HepG2 (cell line): ENCODE data around the gene CTNNBIP1. TPM values are rescaled to one million over a fixed set of nuclear protein-coding genes. Genes with fewer than 3 reads are reported as not detected.

ENCODE experiments used
- AGO2 ChIP-seq: fragments of 200-400 bp; formaldehyde crosslinking; optimal IDR thresholded peaks from 2 replicates; pipeline ENCODE3; 2017; ENCODE audit warnings: mild to moderate bottlenecking, low read depth, low read length, moderate library complexity
- ARHGAP35 ChIP-seq: sonication (generic); formaldehyde crosslinking; IDR thresholded peaks from 2 replicates; pipeline ENCODE4 v1.9.0; 2022; ENCODE audit warnings: mild to moderate bottlenecking, inconsistent platforms, moderate library complexity, missing genetic modification reagents, borderline replicate concordance
- ARNT ChIP-seq: fragments of 450-650 bp; IDR thresholded peaks from 2 replicates; pipeline ENCODE4 v1.6.1; 2017
- GATAD1 ChIP-seq: IDR thresholded peaks from 2 replicates; pipeline ENCODE4 v1.6.1; 2016; ENCODE audit warnings: missing genetic modification reagents, missing compliant biosample characterization
- HNRNPH1 ChIP-seq: fragments of 200-400 bp; formaldehyde crosslinking; optimal IDR thresholded peaks from 2 replicates; pipeline ENCODE3; 2017; ENCODE audit warnings: mild to moderate bottlenecking, low read depth, low read length
- HOXA5 ChIP-seq: sonication (generic); formaldehyde crosslinking; IDR thresholded peaks from 2 replicates; pipeline ENCODE4 v1.4.0; 2020; ENCODE audit warnings: missing genetic modification reagents
- HOXA7 ChIP-seq: sonication (generic); formaldehyde crosslinking; IDR thresholded peaks from 2 replicates; pipeline ENCODE4 v1.8.1; 2022; ENCODE audit warnings: mild to moderate bottlenecking, missing genetic modification reagents, moderate library complexity
- JUNB ChIP-seq: sonication (generic); formaldehyde crosslinking; IDR thresholded peaks from 2 replicates; pipeline ENCODE4 v1.8.0; 2022; ENCODE audit warnings: missing genetic modification reagents, mild to moderate bottlenecking, borderline replicate concordance
- MAZ ChIP-seq, 2 experiments: sonication (generic) in 1 of 2; formaldehyde crosslinking in 1 of 2; IDR thresholded peaks; 2 replicates each; pipeline versions ENCODE4 v1.5.0 to v1.6.1; 2012 to 2020; ENCODE audit warnings: low read depth in 2 of 2, mild to moderate bottlenecking in 2 of 2, borderline replicate concordance in 1 of 2, improper control_type of control experiment in 1 of 2, low read length in 1 of 2, missing genetic modification reagents in 1 of 2, moderate library complexity in 1 of 2
- MTA3 ChIP-seq: sonication (generic); formaldehyde crosslinking; IDR thresholded peaks from 2 replicates; pipeline ENCODE4 v1.4.0; 2020; ENCODE audit warnings: missing genetic modification reagents
- NR2F2 ChIP-seq: IDR thresholded peaks from 2 replicates; pipeline ENCODE4 v1.6.1; 2012; ENCODE audit warnings: low read depth, inconsistent platforms, borderline replicate concordance
- PHF21A ChIP-seq: sonication (generic); formaldehyde crosslinking; IDR thresholded peaks from 2 replicates; pipeline ENCODE4 v1.5.0; 2020; ENCODE audit warnings: mild to moderate bottlenecking, missing genetic modification reagents
- ZKSCAN1 ChIP-seq: fragments of 150-350 bp; IDR thresholded peaks from 2 replicates; pipeline ENCODE4 v1.6.1; 2014; ENCODE audit warnings: low read length
- ZNF143 ChIP-seq: sonication (generic); formaldehyde crosslinking; IDR thresholded peaks from 2 replicates; pipeline ENCODE4 v1.4.0; 2020; ENCODE audit warnings: missing genetic modification reagents
- ZNF207 ChIP-seq: fragments of 450-650 bp; IDR thresholded peaks from 2 replicates; pipeline ENCODE4 v1.6.1; 2016; ENCODE audit warnings: antibody characterized with exemption, borderline replicate concordance
- ZNF253 ChIP-seq: sonication (generic); formaldehyde crosslinking; IDR thresholded peaks from 2 replicates; pipeline ENCODE4 v1.8.0; 2022; ENCODE audit warnings: mild to moderate bottlenecking, missing genetic modification reagents, borderline replicate concordance
- ZNF260 ChIP-seq: sonication (generic); formaldehyde crosslinking; IDR thresholded peaks from 2 replicates; pipeline ENCODE4 v1.4.0; 2020; ENCODE audit warnings: missing genetic modification reagents, low read depth, mild to moderate bottlenecking, borderline replicate concordance
- ZNF724P ChIP-seq: sonication (generic); formaldehyde crosslinking; IDR thresholded peaks from 2 replicates; pipeline ENCODE4 v1.8.0; 2022; ENCODE audit warnings: missing genetic modification reagents, borderline replicate concordance
- polyA plus RNA-seq, 8 experiments: library from polyadenylated mRNA; depleted of rRNA in 3 of 8; stranded (reverse) in 7 of 8; unstranded in 1 of 8; fragments of >200 nt; fragmentation: Illumina TruSeq in 4 of 8; extraction: Trizol in 4 of 8; gene quantifications; 2 replicates each; pipeline versions ENCODE4 v1.2.1 to v1.2.3, GENCODE V29; 2011 to 2016; ENCODE audit warnings: low read depth in 4 of 8, missing spikeins in 1 of 8, mixed read lengths in 1 of 8; ENCODE audit not compliant: insufficient read depth in 1 of 8
- total RNA-seq, 5 experiments: library from RNA; depleted of rRNA; stranded (reverse); fragments of >200 nt; fragmentation: Illumina TruSeq; extraction: Trizol; gene quantifications; 2 replicates each; pipeline ENCODE4 v1.2.3, GENCODE V29; 2016; ENCODE audit warnings: low read depth in 1 of 5
- TF ChIP-seq, protein P1 (sequence below): IDR thresholded peaks from 2 replicates; pipeline ENCODE4 v1.6.1; 2016; ENCODE audit warnings: low read depth, control low read depth
- TF ChIP-seq, protein P2 (sequence below): sonication (generic); formaldehyde crosslinking; IDR thresholded peaks from 2 replicates; pipeline ENCODE4 v1.8.1; 2023; ENCODE audit warnings: mild to moderate bottlenecking, moderate library complexity, missing genetic modification reagents
- TF ChIP-seq, protein P3 (sequence below): sonication (generic); formaldehyde crosslinking; IDR thresholded peaks from 2 replicates; pipeline ENCODE4 v1.5.1; 2020; ENCODE audit warnings: missing genetic modification reagents, mild to moderate bottlenecking, borderline replicate concordance
- TF ChIP-seq, protein P4 (sequence below): sonication (generic); formaldehyde crosslinking; IDR thresholded peaks from 2 replicates; pipeline ENCODE4 v1.8.1; 2022; ENCODE audit warnings: low read depth, mild to moderate bottlenecking, missing genetic modification reagents

The CTNNBIP1 gene
- total and polyA plus RNA-seq, 2 of the 13 experiments (the other 11 are each of a cell fraction or from before 2014, with no cell fraction given): 71.7 to 83.0 TPM

DNA sequence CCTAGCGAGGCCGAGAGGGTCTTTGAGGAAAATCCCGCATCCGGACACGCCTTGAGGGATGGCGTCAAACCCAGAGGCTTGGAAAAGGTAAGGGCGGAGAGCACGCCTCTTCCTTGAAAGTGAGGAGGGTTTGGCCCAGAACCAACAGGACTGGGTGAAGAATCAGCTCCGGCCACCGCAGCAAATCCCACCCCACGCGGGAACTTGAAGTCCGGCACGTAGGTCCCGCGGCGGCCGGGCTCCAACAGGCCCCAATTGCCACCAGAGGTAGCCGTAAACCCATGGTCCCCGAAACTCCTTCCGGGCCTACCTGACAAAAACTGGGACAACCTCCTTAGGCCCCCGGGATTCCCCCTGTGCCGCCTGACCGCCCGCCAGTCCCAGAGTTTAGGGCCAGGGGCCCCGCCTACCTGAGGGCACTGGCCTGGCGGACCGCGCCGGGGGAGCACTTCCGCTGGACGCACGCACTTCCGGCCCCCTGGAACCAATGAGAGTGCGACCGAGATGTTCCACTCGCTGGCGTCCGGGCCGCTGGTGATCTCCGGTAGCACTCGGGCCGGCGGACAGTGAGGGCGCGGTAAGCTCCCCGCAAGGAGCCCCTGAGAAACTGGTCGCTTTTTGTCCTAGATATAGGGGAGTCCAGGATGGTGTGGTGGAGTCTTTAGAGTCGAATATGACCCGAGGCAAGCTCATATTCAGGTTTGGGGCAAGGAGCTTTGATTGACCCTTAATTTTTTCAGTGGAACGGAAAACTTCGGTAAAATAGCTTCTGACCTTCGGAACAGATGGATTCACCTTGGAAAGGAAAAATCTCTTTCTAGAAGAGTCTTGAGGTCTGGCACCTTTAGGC, 33.1 kb upstream of the CTNNBIP1 start, which contains the start of the genes LZIC and NMNAT1 (continued):
- TF ChIP-seq, protein P1, sequence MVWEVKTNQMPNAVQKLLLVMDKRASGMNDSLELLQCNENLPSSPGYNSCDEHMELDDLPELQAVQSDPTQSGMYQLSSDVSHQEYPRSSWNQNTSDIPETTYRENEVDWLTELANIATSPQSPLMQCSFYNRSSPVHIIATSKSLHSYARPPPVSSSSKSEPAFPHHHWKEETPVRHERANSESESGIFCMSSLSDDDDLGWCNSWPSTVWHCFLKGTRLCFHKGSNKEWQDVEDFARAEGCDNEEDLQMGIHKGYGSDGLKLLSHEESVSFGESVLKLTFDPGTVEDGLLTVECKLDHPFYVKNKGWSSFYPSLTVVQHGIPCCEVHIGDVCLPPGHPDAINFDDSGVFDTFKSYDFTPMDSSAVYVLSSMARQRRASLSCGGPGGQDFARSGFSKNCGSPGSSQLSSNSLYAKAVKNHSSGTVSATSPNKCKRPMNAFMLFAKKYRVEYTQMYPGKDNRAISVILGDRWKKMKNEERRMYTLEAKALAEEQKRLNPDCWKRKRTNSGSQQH: peak; percentile 87; the same call in 1 of the 2 replicates
- TF ChIP-seq HNRNPH1 (no peak), ZKSCAN1 (0 out of 2 replicates have a peak, but pooled peaks have one; percentile 44), ARNT (no peak), ZNF724P (CRISPR knock-in tag) (no peak; the same call in 1 of the 2 replicates), GATAD1 (peak; percentile 99), ZNF253 (CRISPR knock-in tag) (0 out of 2 replicates have a peak, but pooled peaks have one; percentile 55), HOXA5 (peak; percentile 84), JUNB (CRISPR knock-in tag) (no peak), ZNF143 (CRISPR knock-in tag) (peak; percentile 27; the same call in 1 of the 2 replicates), ZNF207 (no peak), MTA3 (CRISPR knock-in tag) (no peak), ARHGAP35 (CRISPR knock-in tag) (0 out of 2 replicates have a peak, but pooled peaks have one; percentile 56), AGO2 (peak; percentile 74), NR2F2 (no peak; the same call in 1 of the 2 replicates), ZNF260 (CRISPR knock-in tag) (no peak), MAZ (IDR thresholded peaks at IDR 0.05; ENCODE audit: borderline replicate concordance, low read depth, low read length) (peak; percentile 78; the same call in 1 of the 2 replicates), MAZ (CRISPR knock-in tag; IDR thresholded peaks at IDR 0.05; ENCODE audit: low read depth) (peak; percentile 78), HOXA7 (CRISPR knock-in tag) (no peak), PHF21A (peak; percentile 68; the same call in 1 of the 2 replicates)
- TF ChIP-seq, protein P2, sequence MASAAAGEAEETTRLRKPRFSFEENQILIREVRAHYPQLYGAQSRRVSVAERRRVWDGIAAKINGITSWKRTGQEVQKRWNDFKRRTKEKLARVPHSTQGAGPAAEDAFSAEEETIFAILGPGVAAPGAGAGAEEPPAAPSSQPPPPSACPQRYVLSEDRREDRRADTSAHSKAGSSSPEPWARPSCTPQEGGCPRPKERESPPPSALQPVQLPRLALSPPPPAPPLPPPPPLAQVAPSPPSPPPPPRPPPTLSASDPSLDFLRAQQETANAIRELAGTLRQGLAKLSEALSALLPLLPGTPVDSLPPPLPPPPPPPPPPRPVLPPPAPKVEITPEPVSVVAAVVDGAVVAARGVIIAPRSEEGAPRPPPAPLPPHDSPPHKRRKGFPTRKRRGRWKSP: peak; percentile 49; the same call in 1 of the 2 replicates
- TF ChIP-seq, protein P3, sequence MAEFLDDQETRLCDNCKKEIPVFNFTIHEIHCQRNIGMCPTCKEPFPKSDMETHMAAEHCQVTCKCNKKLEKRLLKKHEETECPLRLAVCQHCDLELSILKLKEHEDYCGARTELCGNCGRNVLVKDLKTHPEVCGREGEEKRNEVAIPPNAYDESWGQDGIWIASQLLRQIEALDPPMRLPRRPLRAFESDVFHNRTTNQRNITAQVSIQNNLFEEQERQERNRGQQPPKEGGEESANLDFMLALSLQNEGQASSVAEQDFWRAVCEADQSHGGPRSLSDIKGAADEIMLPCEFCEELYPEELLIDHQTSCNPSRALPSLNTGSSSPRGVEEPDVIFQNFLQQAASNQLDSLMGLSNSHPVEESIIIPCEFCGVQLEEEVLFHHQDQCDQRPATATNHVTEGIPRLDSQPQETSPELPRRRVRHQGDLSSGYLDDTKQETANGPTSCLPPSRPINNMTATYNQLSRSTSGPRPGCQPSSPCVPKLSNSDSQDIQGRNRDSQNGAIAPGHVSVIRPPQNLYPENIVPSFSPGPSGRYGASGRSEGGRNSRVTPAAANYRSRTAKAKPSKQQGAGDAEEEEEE (CRISPR knock-in tag): no peak
- TF ChIP-seq, protein P4, sequence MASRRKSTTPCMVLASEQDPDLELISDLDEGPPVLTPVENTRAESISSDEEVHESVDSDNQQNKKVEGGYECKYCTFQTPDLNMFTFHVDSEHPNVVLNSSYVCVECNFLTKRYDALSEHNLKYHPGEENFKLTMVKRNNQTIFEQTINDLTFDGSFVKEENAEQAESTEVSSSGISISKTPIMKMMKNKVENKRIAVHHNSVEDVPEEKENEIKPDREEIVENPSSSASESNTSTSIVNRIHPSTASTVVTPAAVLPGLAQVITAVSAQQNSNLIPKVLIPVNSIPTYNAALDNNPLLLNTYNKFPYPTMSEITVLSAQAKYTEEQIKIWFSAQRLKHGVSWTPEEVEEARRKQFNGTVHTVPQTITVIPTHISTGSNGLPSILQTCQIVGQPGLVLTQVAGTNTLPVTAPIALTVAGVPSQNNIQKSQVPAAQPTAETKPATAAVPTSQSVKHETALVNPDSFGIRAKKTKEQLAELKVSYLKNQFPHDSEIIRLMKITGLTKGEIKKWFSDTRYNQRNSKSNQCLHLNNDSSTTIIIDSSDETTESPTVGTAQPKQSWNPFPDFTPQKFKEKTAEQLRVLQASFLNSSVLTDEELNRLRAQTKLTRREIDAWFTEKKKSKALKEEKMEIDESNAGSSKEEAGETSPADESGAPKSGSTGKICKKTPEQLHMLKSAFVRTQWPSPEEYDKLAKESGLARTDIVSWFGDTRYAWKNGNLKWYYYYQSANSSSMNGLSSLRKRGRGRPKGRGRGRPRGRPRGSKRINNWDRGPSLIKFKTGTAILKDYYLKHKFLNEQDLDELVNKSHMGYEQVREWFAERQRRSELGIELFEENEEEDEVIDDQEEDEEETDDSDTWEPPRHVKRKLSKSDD: no peak
